OCI-LY1 (cell line): ENCODE results near the gene CHRM4.

Experiments
- EZH2 ChIP-seq: fragments of 200-600 bp; sonication (generic), shearing (Covaris generic); IDR thresholded peaks from 2 replicates; pipeline ENCODE4 v1.8.0; 2017; ENCODE audit warnings: borderline replicate concordance, mixed run types, mild to moderate bottlenecking, antibody characterized with exemption, low read length, moderate library complexity, mixed read lengths
- TF ChIP-seq, protein P1 (sequence below): fragments of 200-600 bp; sonication (generic), shearing (Covaris generic); IDR thresholded peaks from 2 replicates; pipeline ENCODE4 v1.5.1; 2017; ENCODE audit warnings: mild to moderate bottlenecking, antibody characterized with exemption, low read length, moderate library complexity, mixed read lengths

DNA sequence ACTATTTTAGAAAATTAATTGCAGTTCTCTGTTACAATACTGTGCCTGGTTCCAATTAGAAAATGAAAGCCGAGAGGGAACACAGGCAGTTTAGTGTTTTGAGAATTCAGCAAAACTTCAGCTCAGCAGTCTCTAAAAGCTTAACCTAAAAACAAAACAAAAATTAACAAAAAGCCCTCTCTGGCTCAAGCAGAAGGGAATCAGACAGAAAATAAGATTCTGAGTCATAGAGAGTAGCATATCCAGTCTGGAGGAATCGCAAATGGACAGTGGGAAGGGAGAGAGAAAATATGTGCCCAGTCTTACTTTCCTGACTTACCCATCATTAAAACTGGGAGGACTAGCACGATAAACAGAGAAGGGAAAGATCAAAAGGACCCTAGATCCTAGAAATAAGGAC lies 38.1 kb upstream of the CHRM4 start:
- TF ChIP-seq, protein P1, sequence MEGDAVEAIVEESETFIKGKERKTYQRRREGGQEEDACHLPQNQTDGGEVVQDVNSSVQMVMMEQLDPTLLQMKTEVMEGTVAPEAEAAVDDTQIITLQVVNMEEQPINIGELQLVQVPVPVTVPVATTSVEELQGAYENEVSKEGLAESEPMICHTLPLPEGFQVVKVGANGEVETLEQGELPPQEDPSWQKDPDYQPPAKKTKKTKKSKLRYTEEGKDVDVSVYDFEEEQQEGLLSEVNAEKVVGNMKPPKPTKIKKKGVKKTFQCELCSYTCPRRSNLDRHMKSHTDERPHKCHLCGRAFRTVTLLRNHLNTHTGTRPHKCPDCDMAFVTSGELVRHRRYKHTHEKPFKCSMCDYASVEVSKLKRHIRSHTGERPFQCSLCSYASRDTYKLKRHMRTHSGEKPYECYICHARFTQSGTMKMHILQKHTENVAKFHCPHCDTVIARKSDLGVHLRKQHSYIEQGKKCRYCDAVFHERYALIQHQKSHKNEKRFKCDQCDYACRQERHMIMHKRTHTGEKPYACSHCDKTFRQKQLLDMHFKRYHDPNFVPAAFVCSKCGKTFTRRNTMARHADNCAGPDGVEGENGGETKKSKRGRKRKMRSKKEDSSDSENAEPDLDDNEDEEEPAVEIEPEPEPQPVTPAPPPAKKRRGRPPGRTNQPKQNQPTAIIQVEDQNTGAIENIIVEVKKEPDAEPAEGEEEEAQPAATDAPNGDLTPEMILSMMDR: no peak
- TF ChIP-seq EZH2: no peak
